CD4-positive, alpha-beta memory T cell (primary cell): Measurements from ENCODE around the gene ACVR1B. TPM values are rescaled to one million over a fixed set of nuclear protein-coding genes. Genes with fewer than 3 reads are reported as not detected.

Source experiments
- CTCF ChIA-PET: fragments of 350-600 bp; sonication (Branson Sonifier 250); formaldehyde crosslinking; loops from one replicate; lab custom pipeline; 2021; ENCODE audit warnings: inconsistent platforms; ENCODE audit not compliant: partially characterized antibody; lab: Charles Lee
- POLR2A ChIA-PET: fragments of 350-600 bp; sonication (Branson Sonifier 250); formaldehyde crosslinking; loops from one replicate; lab custom pipeline; 2021; ENCODE audit not compliant: partially characterized antibody; lab: Charles Lee
- DNase-seq, 5 donors: peaks; one replicate each; pipeline versions ENCODE4 v3.0.0 to v3.0.0-alpha.2; 2020 to 2022; ENCODE audit warnings: mixed read lengths in 1 of 5
- H3K27ac ChIP-seq: one replicate; pipeline ENCODE4 v1.7.0; 2013; ENCODE audit warnings: low read depth, low read length
- H3K27me3 ChIP-seq: 2 replicates; pipeline ENCODE4 v1.7.0; 2013; ENCODE audit warnings: mild to moderate bottlenecking, low read length, moderate library complexity; ENCODE audit not compliant: insufficient read depth
- H3K36me3 ChIP-seq: 2 replicates; pipeline ENCODE4 v1.7.0; 2013; ENCODE audit warnings: mild to moderate bottlenecking, low read length, moderate library complexity; ENCODE audit not compliant: insufficient read depth
- H3K4me1 ChIP-seq: 2 replicates; pipeline ENCODE4 v1.7.0; 2013; ENCODE audit warnings: mild to moderate bottlenecking, low read length, moderate library complexity; ENCODE audit not compliant: insufficient read depth
- H3K4me3 ChIP-seq, 2 donors: one replicate each; pipeline ENCODE4 v1.7.0; 2013; ENCODE audit warnings: low read length in 2 of 2, mild to moderate bottlenecking in 1 of 2
- H3K9me3 ChIP-seq, 2 donors: one replicate each; pipeline ENCODE4 v1.7.0; 2013; ENCODE audit warnings: low read length in 2 of 2, control low read depth in 1 of 2; ENCODE audit not compliant: control insufficient read depth in 1 of 2
- H3K27ac Mint-ChIP-seq, 7 donors: one replicate each; pipeline ENCODE4 v1.8.0; 2020 to 2021; ENCODE audit warnings: mixed read lengths in 7 of 7, mild to moderate bottlenecking in 6 of 7, inconsistent platforms in 3 of 7, moderate library complexity in 3 of 7
- H3K27me3 Mint-ChIP-seq, 2 donors: one replicate each; pipeline ENCODE4 v1.8.0; 2020 to 2021; ENCODE audit warnings: mixed read lengths in 2 of 2
- H3K36me3 Mint-ChIP-seq, 2 donors: one replicate each; pipeline ENCODE4 v1.8.0; 2020 to 2021; ENCODE audit warnings: mixed read lengths in 2 of 2, inconsistent platforms in 1 of 2, mild to moderate bottlenecking in 1 of 2
- H3K4me1 Mint-ChIP-seq, 4 donors: one replicate each; pipeline ENCODE4 v1.8.0; 2020 to 2021; ENCODE audit warnings: mixed read lengths in 4 of 4, mild to moderate bottlenecking in 1 of 4
- H3K4me3 Mint-ChIP-seq, 8 donors: one replicate each; pipeline ENCODE4 v1.8.0; 2020 to 2021; ENCODE audit warnings: mixed read lengths in 8 of 8, mild to moderate bottlenecking in 7 of 8, moderate library complexity in 6 of 8, inconsistent platforms in 3 of 8
- H3K9me3 Mint-ChIP-seq, 8 donors: one replicate each; pipeline ENCODE4 v1.8.0; 2020 to 2021; ENCODE audit warnings: mixed read lengths in 8 of 8, mild to moderate bottlenecking in 5 of 8, inconsistent platforms in 3 of 8, moderate library complexity in 1 of 8
- intact Hi-C: fragments of 100-400 bp; cut with micrococcal nuclease; formaldehyde crosslinking; loops from one replicate; pipeline ENCODE4 v1.15.1; 2023
- polyA plus RNA-seq, 2 donors: library from polyadenylated mRNA; unstranded; fragments of 300-500 nt; fragmentation: Illumina TruSeq; gene quantifications; one replicate each; pipeline ENCODE4 v1.2.3, GENCODE V29; 2021
- total RNA-seq, 2 experiments: library from RNA; stranded (reverse); gene quantifications; one replicate each; pipeline ENCODE4 v1.2.3, GENCODE V29; 2021

Gene ACVR1B
- total and polyA plus RNA-seq, 4 experiments from 2014 or later: 0.42 to 12.6 (median 6.7) TPM

DNA sequence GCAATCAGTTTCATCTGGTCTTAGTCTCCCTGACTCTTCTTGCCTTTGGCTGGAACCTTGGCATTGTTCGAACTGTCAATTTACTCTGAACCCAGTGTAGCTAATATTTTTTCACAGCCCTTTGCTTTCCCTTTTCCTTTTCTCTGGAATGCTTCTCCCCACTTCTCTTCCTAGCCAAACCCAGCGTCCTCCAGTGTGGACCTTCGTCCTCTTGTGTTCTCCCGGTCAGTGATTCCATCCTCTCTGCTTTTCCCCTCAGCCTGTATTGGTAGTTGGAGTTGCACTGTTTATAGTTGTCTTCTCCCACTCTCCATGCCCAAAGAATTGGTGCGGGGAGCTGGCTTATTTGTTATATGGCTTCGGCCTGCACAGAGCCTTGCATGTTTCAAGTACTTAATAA lies 9.4 kb downstream of the ACVR1B start:
- H3K27ac ChIP-seq: no peak overlapping the region
- H3K4me1 ChIP-seq: peaks cover 16% of the 10 kb centered on the region
- no peaks in the 10 kb centered on the region for H3K27me3 ChIP-seq
- no peak overlapping the region for H3K4me3 ChIP-seq
- intact Hi-C loops: no loop called here
- peaks cover 30 to 39% (median 37%) of the 10 kb centered on the region in 4 donors for H3K4me1 Mint-ChIP-seq
- ChIA-PET CTCF (interaction anchor here (1.3 to 6.7 kb wide), 3 partner anchors 12 to 64 kb away, joined by 3 to 61 read pairs (median 6); no protein-coding TSS in a partner anchor), POLR2A (no interaction called here)
- H3K27ac Mint-ChIP-seq: peak overlapping the region in 5 of 7 donors; percentile 1 to 61 (median 43)
- no peaks in the 10 kb centered on the region for H3K27me3 Mint-ChIP-seq
- H3K36me3 ChIP-seq: no peaks in the 10 kb centered on the region
- H3K4me3 Mint-ChIP-seq: peak overlapping the region in 1 of 8 donors; percentile 17
- H3K36me3 Mint-ChIP-seq: peaks cover 7 to 11% of the 10 kb centered on the region in 2 donors
- no peak for DNase-seq
- no peaks in the 10 kb centered on the region for H3K9me3 Mint-ChIP-seq
- H3K9me3 ChIP-seq: no peaks in the 10 kb centered on the region

GRCh38 chr12:51961834-51962233 lies 10.3 kb downstream of the ACVR1B start:
- H3K4me1 Mint-ChIP-seq: peaks cover 26 to 38% (median 34%) of the 10 kb centered on the region in 4 donors
- H3K27ac Mint-ChIP-seq: peak overlapping the region in 4 of 7 donors; percentile 49 to 82 (median 64)
- POLR2A ChIA-PET: interaction anchor here (0.6 to 1.4 kb wide), 4 partner anchors 9 to 42 kb away, joined by 3 to 4 read pairs (median 3); no protein-coding TSS in a partner anchor
- no peaks in the 10 kb centered on the region for H3K9me3 Mint-ChIP-seq
- DNase-seq: no peak
- no peak overlapping the region for H3K4me3 ChIP-seq
- peaks cover 16% of the 10 kb centered on the region for H3K4me1 ChIP-seq
- no peaks in the 10 kb centered on the region for H3K9me3 ChIP-seq
- H3K27me3 Mint-ChIP-seq: no peaks in the 10 kb centered on the region
- CTCF ChIA-PET: interaction anchor here (0.8 to 6.7 kb wide), 5 partner anchors 11 to 63 kb away, joined by 3 to 61 read pairs (median 6); no protein-coding TSS in a partner anchor
- H3K36me3 ChIP-seq: no peaks in the 10 kb centered on the region
- H3K27me3 ChIP-seq: no peaks in the 10 kb centered on the region
- intact Hi-C loops: no loop called here
- peaks cover 7 to 11% of the 10 kb centered on the region in 2 donors for H3K36me3 Mint-ChIP-seq
- H3K4me3 Mint-ChIP-seq: peak overlapping the region in 1 of 8 donors; percentile 24
- H3K27ac ChIP-seq: no peak overlapping the region

DNA sequence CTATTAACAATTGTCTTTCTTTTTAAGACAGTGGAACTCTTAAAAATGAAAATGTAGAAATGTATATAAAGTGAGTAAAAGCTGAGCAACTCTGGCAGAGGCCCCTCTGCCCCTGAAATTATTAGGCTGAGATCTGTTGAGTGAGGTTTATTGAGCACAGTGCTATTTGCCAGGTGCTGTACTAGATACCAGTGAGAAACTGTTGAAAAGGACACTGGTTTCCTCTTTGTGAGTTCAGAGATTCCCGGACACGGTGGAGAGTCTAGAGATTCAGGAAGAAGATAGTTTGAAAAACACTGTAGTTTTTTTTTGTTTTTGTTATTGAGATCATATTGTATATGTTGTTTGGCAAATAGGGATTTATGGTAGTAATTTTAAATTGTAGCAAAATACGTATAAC lies 11.2 kb downstream of the ACVR1B start:
- peaks cover 24 to 36% (median 33%) of the 10 kb centered on the region in 4 donors for H3K4me1 Mint-ChIP-seq
- intact Hi-C loops: no loop called here
- no peak overlapping the region for H3K4me3 Mint-ChIP-seq
- no peaks in the 10 kb centered on the region for H3K27me3 Mint-ChIP-seq
- H3K4me1 ChIP-seq: peaks cover 16% of the 10 kb centered on the region
- H3K4me3 ChIP-seq: no peak overlapping the region
- ChIA-PET CTCF (interaction anchor here (1.2 to 6.7 kb wide), 4 partner anchors 10 to 62 kb away, joined by 3 to 61 read pairs (median 6); no protein-coding TSS in a partner anchor), POLR2A (interaction anchor here (0.6 to 1.4 kb wide), 3 partner anchors 11 to 41 kb away, joined by 3 to 4 read pairs (median 3); no protein-coding TSS in a partner anchor)
- H3K27ac Mint-ChIP-seq: no peak overlapping the region
- no peak overlapping the region for H3K27ac ChIP-seq
- no peaks in the 10 kb centered on the region for H3K9me3 ChIP-seq
- H3K27me3 ChIP-seq: no peaks in the 10 kb centered on the region
- no peaks in the 10 kb centered on the region for H3K36me3 ChIP-seq
- peaks cover 7 to 11% of the 10 kb centered on the region in 2 donors for H3K36me3 Mint-ChIP-seq
- no peak for DNase-seq
- H3K9me3 Mint-ChIP-seq: no peaks in the 10 kb centered on the region

DNA sequence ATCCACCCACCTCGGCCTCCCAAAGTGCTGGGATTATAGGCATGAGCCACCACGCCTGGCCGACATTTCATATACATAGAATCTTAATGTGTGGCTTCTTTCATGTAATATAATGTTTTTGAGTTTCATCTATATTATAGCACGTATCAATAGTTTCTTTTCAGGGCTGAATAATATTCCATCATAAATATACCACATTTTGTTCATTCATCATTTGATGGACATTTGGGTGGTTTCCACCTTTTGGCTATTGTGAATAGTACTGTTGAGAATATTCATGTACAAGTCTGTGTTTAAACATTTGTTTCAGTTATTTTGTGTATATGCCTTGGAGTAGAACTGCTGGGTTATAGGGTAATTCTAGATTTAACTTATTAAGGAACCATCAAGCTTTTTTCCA lies 12.0 kb downstream of the ACVR1B start:
- no peaks in the 10 kb centered on the region for H3K36me3 ChIP-seq
- peaks cover 16% of the 10 kb centered on the region for H3K4me1 ChIP-seq
- POLR2A ChIA-PET: no interaction called here

DNA sequence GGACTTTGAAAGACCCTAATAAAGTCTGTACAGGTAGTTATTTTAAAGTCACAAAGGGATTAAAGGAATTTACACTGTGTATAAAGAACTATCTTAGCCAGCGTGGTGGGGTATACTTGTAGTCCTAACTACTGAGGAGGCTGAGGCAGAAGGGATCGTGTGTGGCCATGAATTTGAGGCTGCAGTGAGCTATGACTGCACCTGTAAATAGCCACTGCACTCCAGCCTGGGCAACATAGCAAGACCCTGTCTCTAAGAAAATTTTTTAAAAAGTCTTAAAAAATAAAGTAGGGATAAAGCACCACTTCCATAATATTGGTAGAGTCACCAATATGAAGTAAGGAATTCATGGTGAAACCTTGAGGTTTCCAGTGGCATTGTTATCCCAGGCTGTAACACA lies 18.1 kb downstream of the ACVR1B start:
- Histone ChIP-seq H3K4me3 (no peak overlapping the region), H3K4me1 (peaks cover 49% of the 10 kb centered on the region), H3K36me3 (no peaks in the 10 kb centered on the region), H3K27me3 (no peaks in the 10 kb centered on the region), H3K27ac (no peak overlapping the region), H3K9me3 (no peaks in the 10 kb centered on the region)
- no peaks in the 10 kb centered on the region for H3K36me3 Mint-ChIP-seq
- CTCF ChIA-PET: interaction anchor here (1.3 to 7.6 kb wide), 8 partner anchors 9 to 55 kb away, joined by 3 to 61 read pairs (median 10); partner anchors contain the start of gene ACVR1B
- H3K4me1 Mint-ChIP-seq: peaks cover 44 to 57% (median 51%) of the 10 kb centered on the region in 4 donors
- POLR2A ChIA-PET: interaction anchor here (0.6 kb wide), 1 partner anchor 1521 kb away, joined by 3 read pairs; no protein-coding TSS in a partner anchor
- H3K27ac Mint-ChIP-seq: peak overlapping the region in 4 of 7 donors; percentile 44 to 66 (median 54)
- no peak for DNase-seq
- no peaks in the 10 kb centered on the region for H3K27me3 Mint-ChIP-seq
- no peaks in the 10 kb centered on the region for H3K9me3 Mint-ChIP-seq
- intact Hi-C loops: no loop called here
- H3K4me3 Mint-ChIP-seq: peak overlapping the region in 3 of 8 donors; percentile 3 to 51 (median 47)

More for the DNA sequence above, 12.0 kb downstream of the ACVR1B start:
- no peaks in the 10 kb centered on the region for H3K27me3 ChIP-seq
- no peaks in the 10 kb centered on the region for H3K9me3 ChIP-seq
- Mint-ChIP-seq H3K4me3 (no peak overlapping the region), H3K27ac (no peak overlapping the region), H3K9me3 (no peaks in the 10 kb centered on the region), H3K4me1 (peaks cover 23 to 37% (median 30%) of the 10 kb centered on the region in 4 donors), H3K27me3 (no peaks in the 10 kb centered on the region), H3K36me3 (peaks cover 7 to 11% of the 10 kb centered on the region in 2 donors)
- CTCF ChIA-PET: interaction anchor here (0.6 to 6.7 kb wide), 3 partner anchors 9 to 157 kb away, joined by 3 to 61 read pairs (median 4); no protein-coding TSS in a partner anchor
- no peak overlapping the region for H3K27ac ChIP-seq
- H3K4me3 ChIP-seq: no peak overlapping the region
- intact Hi-C loops: no loop called here
- no peak for DNase-seq

- ChIA-PET POLR2A (interaction anchor here (0.9 to 1.7 kb wide), 6 partner anchors 9 to 54 kb away, joined by 3 to 6 read pairs (median 4); partner anchors contain the start of gene ACVR1B), CTCF (interaction anchor here (0.6 to 7.6 kb wide), 22 partner anchors 8 to 147 kb away, joined by 3 to 61 read pairs (median 7); partner anchors contain the start of gene ACVR1B)
- Histone ChIP-seq H3K9me3 (no peaks in the 10 kb centered on the region), H3K4me3 (no peak overlapping the region), H3K36me3 (no peaks in the 10 kb centered on the region), H3K27ac (peak overlapping the region; percentile 12), H3K4me1 (peaks cover 62% of the 10 kb centered on the region), H3K27me3 (no peaks in the 10 kb centered on the region)
- peak; percentile 50 to 72 (median 53) for DNase-seq
- peak overlapping the region; percentile 66 to 91 (median 84) for H3K27ac Mint-ChIP-seq
- H3K27me3 Mint-ChIP-seq: no peaks in the 10 kb centered on the region
- H3K4me1 Mint-ChIP-seq: peaks cover 56 to 72% (median 62%) of the 10 kb centered on the region in 4 donors
- peak overlapping the region; percentile 31 to 86 (median 66) for H3K4me3 Mint-ChIP-seq
- intact Hi-C loops: loop anchor here (1.0 kb wide), 2 partner anchors 9 to 20 kb away; partner anchors contain the start of gene ACVR1B
- H3K36me3 Mint-ChIP-seq: peaks cover 4 to 9% of the 10 kb centered on the region in 2 donors
- no peaks in the 10 kb centered on the region for H3K9me3 Mint-ChIP-seq
Observed at GRCh38 chr12:51970904-51971646, 19.6 kb downstream of the ACVR1B start.
